T-helper 1 cell treated with Interleukin-12 subunit alpha and Interleukin-12 subunit beta and Interleukin-4 antibody, amounts not matched to agents 30 μg/mL and 1 μg/mL, for 36 hours (primary cell): ENCODE data around the gene PPM1L.
"Not testable (repeated sequence)": the region's sequence is repeated elsewhere in the genome, so short reads cannot be mapped to it uniquely, and the experiment has no call there.

ENCODE experiments used
- H3K27ac Mint-ChIP-seq: one replicate; pipeline ENCODE4 v1.8.0; 2021; ENCODE audit warnings: mild to moderate bottlenecking, mixed read lengths
- H3K27me3 Mint-ChIP-seq: one replicate; pipeline ENCODE4 v1.8.0; 2021; ENCODE audit warnings: low read depth, mixed read lengths
- H3K36me3 Mint-ChIP-seq: one replicate; pipeline ENCODE4 v1.8.0; 2021; ENCODE audit warnings: low read depth, mixed read lengths
- H3K4me1 Mint-ChIP-seq: one replicate; pipeline ENCODE4 v1.8.0; 2021; ENCODE audit warnings: low read depth, mixed read lengths
- H3K4me3 Mint-ChIP-seq: one replicate; pipeline ENCODE4 v1.8.0; 2021; ENCODE audit warnings: mild to moderate bottlenecking, moderate library complexity, mixed read lengths
- H3K9me3 Mint-ChIP-seq: one replicate; pipeline ENCODE4 v1.8.0; 2021; ENCODE audit warnings: mixed read lengths

Gene PPM1L

DNA sequence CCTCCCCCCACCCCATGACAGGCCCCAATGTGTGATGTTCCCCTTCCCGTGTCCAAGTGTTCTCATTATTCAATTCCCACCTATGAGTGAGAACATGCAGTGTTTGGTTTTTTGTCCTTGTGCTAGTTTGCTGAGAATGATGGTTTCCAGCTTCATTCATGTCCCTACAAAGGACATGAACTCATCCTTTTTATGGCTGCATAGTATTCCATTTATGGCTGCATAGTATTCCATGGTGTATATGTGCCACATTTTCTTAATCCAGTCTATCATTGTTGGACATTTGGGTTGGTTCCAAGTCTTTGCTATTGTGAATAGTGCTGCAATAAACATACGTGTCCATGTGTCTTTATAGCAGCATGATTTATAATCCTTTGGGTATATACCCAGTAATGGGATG is 254.1 kb downstream of the PPM1L start:
- H3K4me1 Mint-ChIP-seq, H3K36me3 Mint-ChIP-seq, H3K27ac Mint-ChIP-seq, H3K4me3 Mint-ChIP-seq, H3K27me3 Mint-ChIP-seq: not testable (repeated sequence)
- peaks cover 13% of the 10 kb centered on the region for H3K9me3 Mint-ChIP-seq

DNA sequence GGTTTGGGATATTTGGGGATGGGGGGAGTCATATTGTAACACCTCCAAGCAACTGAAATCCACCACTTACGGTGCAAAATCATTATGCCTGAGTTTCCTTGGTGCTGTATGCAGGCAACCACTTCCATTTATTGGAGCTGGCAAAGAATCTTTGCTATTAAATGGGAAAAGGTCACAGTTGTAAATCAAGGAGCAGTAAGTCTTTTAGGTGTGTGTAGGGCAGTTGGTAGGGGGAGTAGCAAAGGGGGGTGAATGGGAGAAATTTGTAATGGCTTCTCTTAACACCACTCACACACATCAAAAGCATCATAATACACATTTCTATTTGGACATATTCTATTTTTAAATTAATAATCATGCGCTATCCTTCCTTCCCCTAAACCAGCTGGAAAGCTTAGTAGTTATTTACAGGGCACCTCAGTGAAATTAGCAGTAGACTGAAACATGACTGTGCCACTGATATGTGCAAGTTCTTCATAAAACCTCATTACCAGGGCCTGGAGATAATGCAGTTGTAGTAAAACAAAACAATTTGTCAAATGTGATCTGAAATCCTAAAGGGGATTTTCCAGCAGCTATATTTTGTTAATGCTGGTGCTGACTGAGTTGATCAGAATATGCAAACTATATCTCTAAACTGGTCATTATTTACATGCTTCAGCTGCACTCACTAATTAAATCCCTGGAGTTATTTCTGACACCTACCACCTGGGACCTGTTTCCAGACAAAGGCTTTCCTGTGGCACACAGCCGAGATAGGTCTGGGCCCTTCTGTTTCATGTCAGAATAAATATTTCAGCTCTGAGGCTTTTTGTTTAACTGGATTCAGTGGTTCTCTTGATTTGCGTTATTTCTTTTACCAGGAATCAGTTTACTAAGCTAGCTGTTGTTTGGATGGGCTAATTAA is 259.1 kb downstream of the PPM1L start:
- no peak overlapping the region for H3K4me3 Mint-ChIP-seq
- H3K4me1 Mint-ChIP-seq = no peaks in the 10 kb centered on the region
- peaks cover 7% of the 10 kb centered on the region for H3K9me3 Mint-ChIP-seq
- H3K27me3 Mint-ChIP-seq = no peaks in the 10 kb centered on the region
- H3K27ac Mint-ChIP-seq = no peak overlapping the region
- H3K36me3 Mint-ChIP-seq = no peaks in the 10 kb centered on the region

DNA sequence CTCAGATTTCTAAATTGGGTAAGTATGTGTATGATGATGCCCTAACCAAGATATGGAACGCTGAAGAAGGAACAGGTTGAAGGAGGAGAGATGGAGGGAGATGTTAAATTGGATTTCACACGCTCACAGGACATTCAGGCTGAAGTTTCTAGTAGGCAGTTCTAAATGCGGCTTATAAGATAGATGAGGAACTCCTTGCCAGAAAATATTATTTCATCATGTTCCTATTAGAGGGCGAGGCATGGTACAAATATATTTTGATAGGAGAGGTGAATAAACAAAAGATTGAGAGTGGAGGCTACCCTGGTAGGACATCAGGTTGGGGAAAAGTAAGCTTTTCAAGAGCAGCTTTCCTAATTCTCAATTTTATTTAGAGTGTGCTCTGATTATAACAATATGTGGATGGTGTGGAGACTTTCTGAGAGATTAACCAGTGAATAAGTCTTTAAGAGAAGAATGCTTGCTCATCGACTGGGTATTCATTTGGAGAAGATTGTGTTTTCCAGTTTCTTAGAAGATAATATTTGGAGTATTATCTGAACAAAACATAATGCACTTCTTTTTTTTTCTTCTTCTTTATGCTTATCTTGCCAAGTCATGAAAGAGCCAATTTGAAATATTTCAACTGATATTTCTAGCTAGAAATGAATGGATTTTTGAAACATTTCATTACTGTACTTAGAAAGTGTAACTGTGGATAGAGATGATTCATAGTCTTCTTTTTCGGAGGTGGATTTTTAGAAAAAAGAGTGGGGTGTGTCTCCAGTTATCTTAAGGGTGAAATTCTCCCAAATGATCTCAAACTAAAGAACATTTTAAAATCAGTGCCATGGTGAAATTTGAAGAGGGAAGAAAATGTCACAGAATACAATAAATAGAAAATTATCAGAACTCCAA is 260.6 kb downstream of the PPM1L start:
- Mint-ChIP-seq H3K4me3 (no peak overlapping the region), H3K9me3 (peaks cover 7% of the 10 kb centered on the region), H3K27me3 (no peaks in the 10 kb centered on the region), H3K27ac (no peak overlapping the region), H3K36me3 (no peaks in the 10 kb centered on the region), H3K4me1 (no peaks in the 10 kb centered on the region)

DNA sequence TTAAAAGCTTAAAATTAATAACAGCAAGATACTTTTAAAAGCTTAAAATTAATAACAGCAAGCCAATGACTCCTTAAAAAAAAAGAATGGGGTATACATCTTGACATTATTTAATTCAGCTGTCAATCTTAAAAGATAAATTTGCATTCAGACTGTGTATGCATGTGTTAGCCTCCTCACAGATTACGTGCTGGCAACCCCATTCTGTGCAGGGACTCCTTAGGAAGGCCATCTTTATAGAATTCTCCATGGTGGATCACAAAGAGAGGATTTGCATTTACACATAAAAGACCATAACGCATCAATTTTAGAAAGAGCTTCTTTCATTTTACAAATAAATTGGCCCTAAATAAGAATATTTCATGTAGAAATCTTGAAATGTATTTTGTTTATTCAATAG is 261.9 kb downstream of the PPM1L start:
- no peaks in the 10 kb centered on the region for H3K27me3 Mint-ChIP-seq
- no peaks in the 10 kb centered on the region for H3K36me3 Mint-ChIP-seq
- peaks cover 6% of the 10 kb centered on the region for H3K9me3 Mint-ChIP-seq

DNA sequence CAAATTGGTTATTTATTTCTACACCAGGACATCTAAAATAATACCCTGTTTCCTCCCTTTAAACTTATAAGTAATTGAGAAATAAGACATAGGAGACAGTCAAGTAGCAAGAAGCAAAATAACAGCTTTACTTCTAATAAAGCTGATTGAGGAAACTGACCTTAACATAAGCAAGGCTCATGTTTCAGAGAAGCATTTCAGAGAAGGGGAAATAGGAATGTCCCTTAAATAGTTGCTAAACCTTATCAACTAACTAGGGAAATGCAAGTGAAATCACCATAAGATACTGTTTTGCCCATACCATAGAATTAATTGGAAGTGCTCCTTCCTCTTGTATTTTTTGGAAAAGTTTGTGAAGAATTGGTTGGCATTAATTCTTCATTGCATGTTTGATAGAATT is 264.2 kb downstream of the PPM1L start:
- H3K27me3 Mint-ChIP-seq = no peaks in the 10 kb centered on the region
- H3K4me3 Mint-ChIP-seq = no peak overlapping the region
- H3K36me3 Mint-ChIP-seq = no peaks in the 10 kb centered on the region
- peaks cover 12% of the 10 kb centered on the region for H3K9me3 Mint-ChIP-seq
- H3K27ac Mint-ChIP-seq = no peak overlapping the region
- H3K4me1 Mint-ChIP-seq = no peaks in the 10 kb centered on the region

More for the DNA sequence above, 261.9 kb downstream of the PPM1L start:
- Mint-ChIP-seq H3K27ac (no peak overlapping the region), H3K4me1 (no peaks in the 10 kb centered on the region), H3K4me3 (no peak overlapping the region)

DNA sequence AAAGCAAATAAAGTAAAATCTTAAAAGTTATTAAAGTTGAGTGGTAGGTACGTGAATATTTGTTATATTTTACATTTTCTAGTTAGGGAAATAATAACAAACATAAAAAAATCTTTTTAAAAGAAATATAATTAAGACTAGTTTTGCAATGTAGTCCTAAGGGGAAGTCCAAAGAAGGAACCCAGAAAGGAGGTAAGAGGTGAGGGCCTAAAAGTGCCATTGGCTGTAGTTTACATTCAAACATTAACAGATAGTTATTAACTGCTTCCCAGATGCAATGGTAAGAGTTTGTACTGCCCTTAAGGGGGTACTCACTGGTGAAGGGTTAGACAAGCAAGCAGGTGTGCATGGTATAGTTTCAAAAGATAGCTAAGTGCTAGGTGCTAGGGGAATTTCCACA is 269.9 kb downstream of the PPM1L start:
- Mint-ChIP-seq H3K27ac (no peak overlapping the region), H3K36me3 (no peaks in the 10 kb centered on the region), H3K27me3 (no peaks in the 10 kb centered on the region), H3K9me3 (peaks cover 12% of the 10 kb centered on the region), H3K4me1 (no peaks in the 10 kb centered on the region), H3K4me3 (no peak overlapping the region)

DNA sequence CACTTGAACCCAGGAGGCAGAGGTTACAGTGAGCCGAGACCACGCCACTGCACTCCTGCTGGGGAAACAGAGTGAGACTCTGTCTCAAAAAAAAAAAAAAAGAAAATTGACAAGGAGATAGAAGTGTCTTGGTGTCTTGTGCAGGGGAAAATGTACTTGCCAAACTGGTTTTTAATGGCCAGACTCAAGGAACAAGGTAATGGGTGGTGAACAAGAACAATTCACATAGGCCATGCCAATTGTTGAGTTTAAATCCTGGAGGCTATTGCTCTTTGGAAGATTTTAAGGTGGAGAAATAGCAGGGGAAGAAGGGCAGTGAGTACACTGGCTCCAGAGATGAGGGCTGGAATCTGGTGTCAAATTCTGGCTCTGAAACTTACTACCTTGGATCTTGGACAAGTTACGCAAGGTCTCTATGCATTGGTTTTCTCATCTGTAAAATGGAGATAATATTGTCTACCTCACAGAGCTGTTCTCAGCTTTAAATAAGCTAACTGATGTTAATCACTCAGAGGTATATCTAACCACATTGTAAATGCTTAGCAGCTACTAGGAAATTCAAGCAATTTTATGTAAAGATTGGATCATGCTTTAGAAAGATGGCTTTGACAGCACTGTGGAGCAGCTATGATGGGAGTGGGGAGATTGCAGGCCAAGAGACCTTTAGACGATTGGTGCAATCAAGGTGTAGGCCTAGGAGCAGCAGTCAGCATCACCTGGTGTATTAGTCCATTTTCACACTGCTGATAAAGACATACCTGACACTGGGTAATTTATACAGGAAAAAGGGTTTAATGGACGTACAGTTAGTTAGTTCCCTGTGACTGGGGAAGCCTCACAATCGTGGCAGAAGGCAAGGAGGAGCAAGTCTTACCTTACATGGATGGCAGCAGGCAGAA is 270.8 kb downstream of the PPM1L start:
- Mint-ChIP-seq H3K9me3 (peaks cover 14% of the 10 kb centered on the region), H3K36me3 (no peaks in the 10 kb centered on the region), H3K27me3 (no peaks in the 10 kb centered on the region), H3K27ac (no peak overlapping the region), H3K4me1 (no peaks in the 10 kb centered on the region), H3K4me3 (no peak overlapping the region)

DNA sequence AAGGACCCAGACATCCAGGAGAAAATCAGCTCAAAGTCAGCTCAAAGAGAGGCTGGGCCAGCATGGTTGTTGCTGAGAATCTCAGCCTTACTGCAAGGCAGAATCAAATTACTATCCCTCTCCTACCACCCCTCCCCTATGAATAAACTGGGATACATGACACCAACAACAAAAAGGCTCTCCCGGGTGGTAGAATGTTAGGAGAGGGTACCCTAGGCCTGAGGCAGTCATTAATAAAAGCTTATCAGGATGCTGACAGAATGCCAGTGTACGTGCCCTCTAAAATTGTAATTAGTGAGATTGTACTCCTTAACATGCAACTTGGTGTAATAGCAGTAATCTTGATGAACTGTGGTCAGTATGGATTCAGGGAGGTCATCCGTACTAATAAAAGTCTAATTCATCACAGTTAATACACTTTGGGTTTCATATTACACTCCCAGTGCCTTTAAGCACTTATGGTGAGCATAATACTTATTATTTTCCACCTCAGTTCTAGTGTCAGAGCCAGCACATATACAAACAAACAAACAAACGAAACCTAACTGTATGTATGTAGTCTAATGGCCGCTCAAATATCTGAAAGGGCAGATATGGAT is 272.6 kb downstream of the PPM1L start:
- Mint-ChIP-seq H3K36me3 (no peaks in the 10 kb centered on the region), H3K4me3 (no peak overlapping the region), H3K27ac (no peak overlapping the region), H3K9me3 (peaks cover 15% of the 10 kb centered on the region), H3K4me1 (no peaks in the 10 kb centered on the region), H3K27me3 (no peaks in the 10 kb centered on the region)

DNA sequence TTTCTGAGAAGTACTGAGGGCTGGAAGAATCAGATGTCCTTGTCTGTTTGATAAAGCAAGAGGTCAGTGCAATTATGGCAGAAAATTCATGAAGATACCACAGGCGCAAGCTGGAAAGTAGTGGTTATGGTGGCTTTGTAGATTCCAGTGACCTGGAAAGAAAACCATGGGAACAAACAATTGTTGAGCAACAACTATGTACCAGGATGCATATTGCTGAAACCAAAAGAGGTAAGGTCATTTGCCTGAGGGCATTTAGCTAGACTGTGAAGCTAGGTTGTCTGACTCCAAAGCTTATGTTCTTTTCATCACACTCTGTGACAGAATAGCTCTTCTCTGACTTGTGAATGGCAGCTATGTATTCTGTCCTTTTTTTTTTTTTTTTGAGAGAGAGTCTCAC is 275.1 kb downstream of the PPM1L start:
- H3K4me3 Mint-ChIP-seq = no peak overlapping the region
- no peak overlapping the region for H3K27ac Mint-ChIP-seq
- no peaks in the 10 kb centered on the region for H3K36me3 Mint-ChIP-seq
- H3K9me3 Mint-ChIP-seq = peaks cover 15% of the 10 kb centered on the region
- H3K4me1 Mint-ChIP-seq = peaks cover 9% of the 10 kb centered on the region
- no peaks in the 10 kb centered on the region for H3K27me3 Mint-ChIP-seq

DNA sequence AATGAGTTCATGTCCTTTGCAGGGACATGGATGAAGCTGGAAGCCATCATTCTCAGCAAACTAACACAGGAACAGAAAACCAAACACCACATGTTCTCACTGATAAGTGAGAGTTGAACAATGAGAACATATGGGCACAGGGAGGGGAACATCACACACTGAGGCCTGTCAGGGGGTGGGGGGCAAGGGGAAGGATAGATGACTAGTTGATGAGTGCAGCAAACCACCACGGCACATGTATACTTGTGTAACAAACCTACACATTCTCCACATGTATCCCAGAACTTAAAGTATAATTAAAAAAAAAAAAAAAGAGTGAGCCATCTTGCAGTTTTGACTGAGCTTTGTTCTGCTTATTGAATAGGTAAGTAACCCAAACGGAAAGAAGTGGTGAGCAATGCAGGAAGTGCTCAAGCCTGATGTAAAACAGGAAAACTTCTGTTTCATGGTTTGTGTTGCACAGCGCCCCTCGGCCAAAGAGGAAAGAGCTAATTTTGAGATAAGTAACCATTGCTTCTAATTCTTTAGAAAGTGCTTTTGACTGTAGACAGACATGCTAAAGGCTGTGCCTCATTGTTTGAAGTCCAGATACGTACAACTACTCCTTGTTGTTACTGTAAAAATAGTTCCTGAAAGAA is 279.0 kb downstream of the PPM1L start:
- not testable (repeated sequence) for H3K27ac Mint-ChIP-seq, H3K36me3 Mint-ChIP-seq, H3K4me3 Mint-ChIP-seq, H3K27me3 Mint-ChIP-seq, H3K4me1 Mint-ChIP-seq
- H3K9me3 Mint-ChIP-seq = peaks cover 22% of the 10 kb centered on the region

DNA sequence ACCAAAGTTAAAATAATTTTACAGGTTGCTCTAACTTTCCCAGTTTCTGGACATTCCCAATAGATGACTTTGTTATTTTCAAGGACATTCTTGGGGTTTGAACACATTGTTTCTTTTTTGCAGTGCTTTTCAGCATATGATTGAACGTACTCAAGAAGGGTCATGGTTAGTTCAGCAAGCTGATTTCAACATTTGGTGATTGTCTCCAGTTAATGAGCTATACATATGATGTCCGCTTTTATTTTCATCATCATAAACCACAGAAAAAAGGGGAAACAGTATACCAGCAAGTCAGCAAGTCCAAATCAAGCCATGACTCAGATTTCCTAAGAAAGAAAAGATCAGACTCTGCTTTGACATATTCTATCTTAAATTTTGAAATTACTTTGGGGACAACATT is 279.7 kb downstream of the PPM1L start:
- Mint-ChIP-seq H3K36me3 (no peaks in the 10 kb centered on the region), H3K27ac (no peak overlapping the region), H3K9me3 (peaks cover 22% of the 10 kb centered on the region), H3K4me1 (peaks cover 9% of the 10 kb centered on the region), H3K4me3 (no peak overlapping the region), H3K27me3 (no peaks in the 10 kb centered on the region)

DNA sequence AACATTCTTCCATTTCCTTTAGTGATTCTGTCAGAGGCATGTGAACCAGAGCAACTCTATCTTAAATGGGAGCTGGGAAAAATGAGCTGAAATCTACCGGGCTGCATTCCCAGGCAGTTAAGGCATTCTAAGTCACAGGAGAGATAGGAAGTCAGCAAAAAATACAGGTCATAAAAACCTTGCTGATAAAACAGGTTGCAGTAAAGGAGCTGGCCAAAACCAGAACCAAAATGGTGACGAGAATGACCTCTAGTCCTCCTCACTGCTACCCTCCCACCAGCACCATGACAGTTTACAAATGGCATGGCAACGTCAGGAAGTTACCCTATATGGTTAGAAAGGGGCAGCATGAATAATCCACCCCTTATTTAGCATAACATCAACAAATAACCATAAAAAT is 282.7 kb downstream of the PPM1L start:
- Mint-ChIP-seq H3K27ac (no peak overlapping the region), H3K36me3 (no peaks in the 10 kb centered on the region), H3K9me3 (peaks cover 9% of the 10 kb centered on the region), H3K4me1 (peaks cover 9% of the 10 kb centered on the region), H3K4me3 (no peak overlapping the region), H3K27me3 (no peaks in the 10 kb centered on the region)

DNA sequence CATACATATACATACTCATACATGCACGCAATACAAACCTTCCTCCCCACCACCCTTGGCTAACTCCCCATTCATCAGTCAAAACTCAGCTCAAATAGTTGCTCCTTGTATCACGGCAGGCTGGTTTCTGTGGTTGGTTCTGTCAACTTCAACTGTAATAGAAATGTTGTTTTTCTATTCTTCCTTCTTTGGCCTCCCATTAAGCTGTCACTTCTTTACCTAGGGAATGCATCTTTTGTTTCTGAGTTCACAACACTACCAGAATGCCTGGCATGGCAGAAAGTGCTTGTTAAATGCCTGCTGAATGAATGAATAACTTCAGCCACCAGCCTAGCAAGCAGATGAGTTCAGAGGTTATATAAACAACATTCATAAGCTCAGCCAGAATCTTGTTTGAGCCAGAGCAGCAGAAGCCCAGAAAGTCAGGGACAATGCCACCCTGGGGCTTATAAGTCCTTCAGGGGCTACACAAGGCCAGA is 286.0 kb downstream of the PPM1L start:
- Mint-ChIP-seq H3K27me3 (no peaks in the 10 kb centered on the region), H3K27ac (no peak overlapping the region), H3K4me3 (no peak overlapping the region), H3K9me3 (peaks cover 6% of the 10 kb centered on the region), H3K36me3 (no peaks in the 10 kb centered on the region), H3K4me1 (no peaks in the 10 kb centered on the region)
